ENCODE results near the gene CTSH.

DNA sequence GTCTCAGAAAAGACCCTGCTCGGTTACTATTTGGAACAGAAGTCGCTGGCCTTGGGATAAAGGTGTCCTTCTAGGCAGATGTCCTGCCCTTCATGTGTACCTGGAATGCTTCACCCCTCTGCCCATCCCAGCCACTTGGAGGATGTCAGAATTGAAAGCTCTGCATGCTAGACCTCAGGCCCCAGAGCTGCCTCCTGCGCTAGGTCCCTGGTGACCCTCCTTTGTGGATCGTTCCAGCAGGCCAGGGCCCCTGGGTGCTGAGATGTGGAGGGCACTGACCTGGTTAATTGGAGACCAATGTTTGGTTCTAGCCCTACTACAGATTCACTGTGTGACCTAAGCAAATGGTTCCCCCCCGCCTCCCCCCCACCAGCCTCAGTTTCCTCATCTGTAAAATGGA lies 2.7 kb upstream of the CTSH start:
- TF ChIP-seq TAF1 (IDR thresholded peaks at IDR 0.05; ENCODE audit: borderline replicate concordance, low read depth, low read length) (no peak), POLR2A (IDR thresholded peaks at IDR 0.05; ENCODE audit: low read depth, low read length) (no peak), POLR2AphosphoS5 (IDR thresholded peaks at IDR 0.05; ENCODE audit: low read depth, low read length) (no peak)
